Measurements from ENCODE around the gene AUTS2.
"Not testable (repeated sequence)": the region's sequence is repeated elsewhere in the genome, so short reads cannot be mapped to it uniquely, and the experiment has no call there.

The AUTS2 gene

GRCh38 chr7:70795948-70796347 lies 1197.7 kb downstream of the AUTS2 start:
- H3K4me3 Mint-ChIP-seq = no peak overlapping the region
- H3K36me3 Mint-ChIP-seq = peaks cover 4 to 8% of the 10 kb centered on the region in 2 donors
- H3K9me3 Mint-ChIP-seq = peaks cover 8% of the 10 kb centered on the region in 2 donors
- DNase-seq (no peak), ATAC-seq (replicated peaks) (no peak)
- H3K27ac Mint-ChIP-seq = no peak overlapping the region
- peaks cover 5 to 6% of the 10 kb centered on the region in 2 donors for H3K4me1 Mint-ChIP-seq
- H3K27me3 Mint-ChIP-seq = no peaks in the 10 kb centered on the region

- no peak for DNase-seq
- no peak overlapping the region for H3K27ac Mint-ChIP-seq
- H3K36me3 Mint-ChIP-seq = peaks cover 9 to 11% of the 10 kb centered on the region in 2 donors
- no peaks in the 10 kb centered on the region for H3K27me3 Mint-ChIP-seq
- H3K9me3 Mint-ChIP-seq = peaks cover 13 to 14% of the 10 kb centered on the region in 2 donors
- H3K4me1 Mint-ChIP-seq = peaks cover 5 to 6% of the 10 kb centered on the region in 2 donors
- H3K4me3 Mint-ChIP-seq = no peak overlapping the region
- ATAC-seq (replicated peaks) = no peak
Measured at GRCh38 chr7:70797109-70797514, 1198.8 kb downstream of the AUTS2 start.

- H3K27ac Mint-ChIP-seq = no peak overlapping the region
- ATAC-seq (replicated peaks) = no peak
Measured at GRCh38 chr7:70799841-70800405, 1201.6 kb downstream of the AUTS2 start.

GRCh38 chr7:70805360-70805759 lies 1207.1 kb downstream of the AUTS2 start:
- Mint-ChIP-seq H3K36me3 (peaks cover 13% of the 10 kb centered on the region in 2 donors), H3K4me3 (no peak overlapping the region), H3K27me3 (peaks cover 10 to 12% of the 10 kb centered on the region in 2 donors), H3K4me1 (peaks cover 6 to 24% of the 10 kb centered on the region in 2 donors), H3K27ac (no peak overlapping the region), H3K9me3 (peaks cover 19 to 20% of the 10 kb centered on the region in 2 donors)
- ATAC-seq (replicated peaks) = peak; percentile 36 to 46
- DNase-seq = no peak

More at GRCh38 chr7:70799841-70800405, 1201.6 kb downstream of the AUTS2 start:
- peaks cover 13 to 15% of the 10 kb centered on the region in 2 donors for H3K36me3 Mint-ChIP-seq
- DNase-seq = no peak
- H3K4me1 Mint-ChIP-seq = peaks cover 6 to 8% of the 10 kb centered on the region in 2 donors
- H3K4me3 Mint-ChIP-seq = no peak overlapping the region
- H3K27me3 Mint-ChIP-seq = peaks cover 7 to 8% of the 10 kb centered on the region in 2 donors
- peaks cover 20 to 21% of the 10 kb centered on the region in 2 donors for H3K9me3 Mint-ChIP-seq

- no peak overlapping the region for H3K27ac Mint-ChIP-seq
- DNase-seq = no peak
Measured at GRCh38 chr7:70807650-70808049, 1209.4 kb downstream of the AUTS2 start.

GRCh38 chr7:70808876-70809275 lies 1210.6 kb downstream of the AUTS2 start:
- Mint-ChIP-seq H3K9me3 (peaks cover 3 to 6% of the 10 kb centered on the region in 2 donors), H3K4me3 (peak overlapping the region in 1 of 2 donors; percentile 35), H3K4me1 (peaks cover 6 to 24% of the 10 kb centered on the region in 2 donors), H3K27ac (no peak overlapping the region), H3K36me3 (peaks cover 0 to 2% of the 10 kb centered on the region in 2 donors), H3K27me3 (peaks cover 3 to 13% of the 10 kb centered on the region in 2 donors)
- no peak for DNase-seq
- ATAC-seq (replicated peaks) = peak in 1 of 2 donors; percentile 36

More at GRCh38 chr7:70807650-70808049, 1209.4 kb downstream of the AUTS2 start:
- peaks cover 11 to 12% of the 10 kb centered on the region in 2 donors for H3K9me3 Mint-ChIP-seq
- peaks cover 5 to 6% of the 10 kb centered on the region in 2 donors for H3K36me3 Mint-ChIP-seq
- no peak overlapping the region for H3K4me3 Mint-ChIP-seq
- H3K27me3 Mint-ChIP-seq = peaks cover 10 to 22% of the 10 kb centered on the region in 2 donors
- ATAC-seq (replicated peaks) = no peak
- peaks cover 6 to 24% of the 10 kb centered on the region in 2 donors for H3K4me1 Mint-ChIP-seq

GRCh38 chr7:70810558-70811139 lies 1212.4 kb downstream of the AUTS2 start:
- no peak for ATAC-seq (replicated peaks)
- Mint-ChIP-seq H3K4me1 (peaks cover 5 to 18% of the 10 kb centered on the region in 2 donors), H3K4me3 (no peak overlapping the region), H3K9me3 (peaks cover 3 to 6% of the 10 kb centered on the region in 2 donors), H3K36me3 (peaks cover 0 to 2% of the 10 kb centered on the region in 2 donors), H3K27ac (no peak overlapping the region), H3K27me3 (peaks cover 7 to 27% of the 10 kb centered on the region in 2 donors)
- DNase-seq = no peak

GRCh38 chr7:70812511-70812910 lies 1214.2 kb downstream of the AUTS2 start:
- no peak overlapping the region for H3K27ac Mint-ChIP-seq
- DNase-seq (no peak), ATAC-seq (replicated peaks) (no peak)
- peaks cover under 1 to 6% of the 10 kb centered on the region in 2 donors for H3K9me3 Mint-ChIP-seq
- H3K4me3 Mint-ChIP-seq = no peak overlapping the region
- peaks cover 0 to 4% of the 10 kb centered on the region in 2 donors for H3K36me3 Mint-ChIP-seq
- H3K27me3 Mint-ChIP-seq = peaks cover 4 to 28% of the 10 kb centered on the region in 2 donors
- peaks cover 5 to 18% of the 10 kb centered on the region in 2 donors for H3K4me1 Mint-ChIP-seq

GRCh38 chr7:70822490-70822889 lies 1224.2 kb downstream of the AUTS2 start:
- not testable (repeated sequence) for H3K27ac Mint-ChIP-seq; ATAC-seq (replicated peaks); H3K4me3 Mint-ChIP-seq; H3K36me3 Mint-ChIP-seq; H3K27me3 Mint-ChIP-seq; H3K4me1 Mint-ChIP-seq; DNase-seq
- H3K9me3 Mint-ChIP-seq = peaks cover 9 to 10% of the 10 kb centered on the region in 2 donors

GRCh38 chr7:70829221-70830059 lies 1231.2 kb downstream of the AUTS2 start:
- peak; percentile 78 to 91 for ATAC-seq (replicated peaks)
- H3K27ac Mint-ChIP-seq = no peak overlapping the region
- H3K4me3 Mint-ChIP-seq = peak overlapping the region; percentile 8 to 36
- H3K4me1 Mint-ChIP-seq = peaks cover 8 to 15% of the 10 kb centered on the region in 2 donors
- DNase-seq = peak; percentile 42
- H3K36me3 Mint-ChIP-seq = no peaks in the 10 kb centered on the region
- peaks cover 0 to 1% of the 10 kb centered on the region in 2 donors for H3K9me3 Mint-ChIP-seq
- peaks cover 13 to 22% of the 10 kb centered on the region in 2 donors for H3K27me3 Mint-ChIP-seq

GRCh38 chr7:70830060-70830395 lies 1231.8 kb downstream of the AUTS2 start:
- H3K9me3 Mint-ChIP-seq = peaks cover 0 to 1% of the 10 kb centered on the region in 2 donors
- peak overlapping the region in 1 of 2 donors; percentile 12 for H3K4me3 Mint-ChIP-seq
- ATAC-seq (replicated peaks) (no peak), DNase-seq (no peak)
- no peaks in the 10 kb centered on the region for H3K36me3 Mint-ChIP-seq
- H3K4me1 Mint-ChIP-seq = peaks cover 8 to 15% of the 10 kb centered on the region in 2 donors
- H3K27me3 Mint-ChIP-seq = peaks cover 13 to 28% of the 10 kb centered on the region in 2 donors
- H3K27ac Mint-ChIP-seq = no peak overlapping the region

- Mint-ChIP-seq H3K27me3 (peaks cover 13 to 29% of the 10 kb centered on the region in 2 donors), H3K4me1 (peaks cover 8 to 15% of the 10 kb centered on the region in 2 donors), H3K27ac (no peak overlapping the region), H3K36me3 (no peaks in the 10 kb centered on the region), H3K9me3 (peaks cover 0 to 1% of the 10 kb centered on the region in 2 donors), H3K4me3 (no peak overlapping the region)
- no peak for ATAC-seq (replicated peaks)
- DNase-seq = no peak
Measured at GRCh38 chr7:70830426-70830825, 1232.2 kb downstream of the AUTS2 start.

- no peak overlapping the region for H3K4me3 Mint-ChIP-seq
- no peak overlapping the region for H3K27ac Mint-ChIP-seq
- no peak for ATAC-seq (replicated peaks)
- H3K4me1 Mint-ChIP-seq = peaks cover 8 to 15% of the 10 kb centered on the region in 2 donors
- peaks cover 26 to 48% of the 10 kb centered on the region in 2 donors for H3K27me3 Mint-ChIP-seq
- no peaks in the 10 kb centered on the region for H3K36me3 Mint-ChIP-seq
- DNase-seq = no peak
- H3K9me3 Mint-ChIP-seq = no peaks in the 10 kb centered on the region
Measured at GRCh38 chr7:70833726-70834125, 1235.5 kb downstream of the AUTS2 start.

GRCh38 chr7:70834424-70834823 lies 1236.1 kb downstream of the AUTS2 start:
- H3K4me3 Mint-ChIP-seq = no peak overlapping the region
- H3K27ac Mint-ChIP-seq = no peak overlapping the region
- DNase-seq (no peak), ATAC-seq (replicated peaks) (no peak)
- H3K27me3 Mint-ChIP-seq = peaks cover 20 to 45% of the 10 kb centered on the region in 2 donors
- no peaks in the 10 kb centered on the region for H3K36me3 Mint-ChIP-seq
- H3K9me3 Mint-ChIP-seq = no peaks in the 10 kb centered on the region
- H3K4me1 Mint-ChIP-seq = peaks cover 6 to 8% of the 10 kb centered on the region in 2 donors
